Spleen (tissue), 11 donors: ENCODE results near the gene L3HYPDH. TPM values are rescaled to one million over a fixed set of nuclear protein-coding genes. Genes with fewer than 3 reads are reported as not detected.
"Not testable (repeated sequence)": the region's sequence is repeated elsewhere in the genome, so short reads cannot be mapped to it uniquely, and the experiment has no call there.

Source experiments
- DNase-seq: peaks from one replicate; pipeline ENCODE4 v3.0.0-alpha.2; 2020
- H3K27ac ChIP-seq, 8 donors: fragments of 200-600 bp; sonication (generic) in 7 of 8; 1 replicate in 4 of 8; 2 replicates in 4 of 8; pipeline versions ENCODE4 v1.5.0 to v1.8.0; 2016 to 2021; ENCODE audit warnings: inconsistent platforms in 4 of 8, mild to moderate bottlenecking in 4 of 8, moderate library complexity in 1 of 8
- H3K27me3 ChIP-seq, 7 donors: fragments of 200-600 bp; sonication (generic) in 6 of 7; replicated peaks in 1 of 7; 1 replicate in 4 of 7; 2 replicates in 3 of 7; pipeline versions ENCODE4 v1.5.0 to v1.8.0; 2016 to 2021; ENCODE audit warnings: inconsistent platforms in 3 of 7, mild to moderate bottlenecking in 1 of 7
- H3K36me3 ChIP-seq, 6 donors: fragments of 200-600 bp; sonication (generic) in 5 of 6; 1 replicate in 4 of 6; 2 replicates in 2 of 6; pipeline versions ENCODE4 v1.5.0 to v1.8.0; 2016 to 2021; ENCODE audit warnings: inconsistent platforms in 2 of 6
- H3K4me1 ChIP-seq, 6 donors: fragments of 200-600 bp; sonication (generic) in 5 of 6; 1 replicate in 3 of 6; 2 replicates in 3 of 6; pipeline versions ENCODE4 v1.5.0 to v1.8.0; 2016 to 2021; ENCODE audit warnings: inconsistent platforms in 3 of 6
- H3K4me3 ChIP-seq, 8 donors: fragments of 200-600 bp; sonication (generic) in 7 of 8; 1 replicate in 4 of 8; 2 replicates in 4 of 8; pipeline versions ENCODE4 v1.5.0 to v1.8.0; 2016 to 2021; ENCODE audit warnings: inconsistent platforms in 4 of 8, mild to moderate bottlenecking in 4 of 8, moderate library complexity in 2 of 8
- H3K9me3 ChIP-seq, 8 donors: fragments of 200-600 bp; sonication (generic) in 7 of 8; 1 replicate in 4 of 8; 2 replicates in 4 of 8; pipeline versions ENCODE4 v1.5.0 to v1.8.0; 2016 to 2021; ENCODE audit warnings: inconsistent platforms in 4 of 8
- POLR2A ChIP-seq, 3 donors: fragments of 450-650 bp; IDR thresholded peaks; one replicate each; pipeline ENCODE4 v1.5.1; 2017; ENCODE audit warnings: antibody characterized with exemption in 3 of 3, mild to moderate bottlenecking in 1 of 3
- POLR2AphosphoS5 ChIP-seq, 3 donors: sonication (generic); formaldehyde crosslinking; IDR thresholded peaks; one replicate each; pipeline ENCODE4 v1.5.1; 2017; ENCODE audit warnings: antibody characterized with exemption in 3 of 3
- WGBS, 5 donors: extraction: QIAGEN DNeasy Blood & Tissue Kit in 3 of 5; methylation state at CpG; one replicate each; pipeline versions ENCODE4 v1.1.5 to v1.1.7; 2013 to 2018; 5-methylcytosine and 5-hydroxymethylcytosine counted together
- intact Hi-C: fragments of 100-400 bp; cut with DNase I; formaldehyde crosslinking; loops from one replicate; pipeline ENCODE4 v1.15.0; 2023; ENCODE audit warnings: low total_unique reads
- polyA plus RNA-seq, 3 donors: library from polyadenylated mRNA; stranded (reverse); fragments of 200-250 nt; gene quantifications; one replicate each; pipeline ENCODE4 v1.2.1, GENCODE V29; 2013
- total RNA-seq, 7 donors: library from RNA; depleted of rRNA in 3 of 7; stranded (reverse); fragments of >200 nt in 3 of 7; fragmentation: NEBNext Ultra II Directional in 4 of 7; extraction: Animal tissue kit (Norgen Biotek cat#: 25700) in 4 of 7; gene quantifications; one replicate each; pipeline versions ENCODE4 v1.1.0 to v1.2.1, GENCODE V29; 2016 to 2021
- TF ChIP-seq, protein P1 (sequence below), 11 experiments: fragments of 200-600 bp in 7 of 11; fragments of 450-650 bp in 4 of 11; sonication (generic) in 4 of 11; IDR thresholded peaks in 8 of 11; conservative IDR thresholded peaks in 3 of 11; 1 replicate in 7 of 11; 2 replicates in 4 of 11; pipeline versions ENCODE4 v1.4.0 to v1.8.0; 2016 to 2021; ENCODE audit warnings: antibody characterized with exemption in 11 of 11, inconsistent platforms in 4 of 11, mild to moderate bottlenecking in 1 of 11
- donor health status: healthy with polysubstance abuse.
- donor health status: DM: no; HTN: no; CAD: no; lungs with moderate emphysema.
- donor health status: DM: no; HTN: no; CAD: no.
- donor health status: Bipolar disorder and iron deficiency.
- donor health status: healthy.
- donor health status: DM: no; HTN: no; CAD: no.
- donor health status: DM: yes; HTN: yes; CAD: no.

L3HYPDH gene
- total and polyA plus RNA-seq, 10 donors: 24.8 to 71.8 (median 42.7) TPM

DNA sequence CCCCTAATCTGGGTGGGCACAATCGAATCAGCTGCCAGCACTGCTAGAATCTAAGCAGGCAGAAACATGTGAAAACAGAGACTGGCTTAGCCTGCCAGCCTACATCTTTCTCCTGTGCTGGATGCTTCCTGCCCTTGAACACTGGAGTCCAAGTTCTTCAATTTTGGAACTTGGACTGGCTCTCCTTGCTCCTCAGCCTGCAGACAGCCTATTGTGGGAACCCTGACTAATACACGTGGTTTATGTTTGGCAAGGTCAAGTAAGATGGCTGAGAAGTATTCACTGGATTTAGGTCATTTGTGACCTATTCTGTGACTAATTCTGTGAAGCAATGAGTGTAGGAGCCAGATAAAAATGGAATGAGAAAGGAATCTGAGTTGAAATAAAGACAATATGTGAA, 30.1 kb downstream of the L3HYPDH start:
- intact Hi-C loops: no loop called here

DNA sequence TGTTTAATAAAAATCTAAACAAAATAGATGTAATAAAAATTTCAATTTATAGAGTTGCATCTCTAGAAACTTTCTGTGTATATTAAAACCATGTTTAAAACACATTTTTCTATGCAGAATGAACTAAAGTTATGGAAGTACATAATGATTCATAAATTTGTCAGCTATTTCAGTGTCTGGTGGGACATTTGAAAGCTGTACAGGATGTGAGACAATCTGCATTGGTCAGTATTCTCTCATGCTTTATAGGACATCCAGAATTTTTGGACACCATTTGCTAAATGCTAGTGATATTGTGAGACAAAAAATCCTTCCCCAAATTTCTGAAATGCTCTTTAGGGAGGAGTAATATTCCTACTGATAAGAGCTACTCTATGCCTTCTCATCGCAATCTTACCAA, 32.4 kb downstream of the L3HYPDH start:
- TF ChIP-seq POLR2AphosphoS5 (IDR thresholded peaks at IDR 0.05): no peak
- TF ChIP-seq, protein P1, sequence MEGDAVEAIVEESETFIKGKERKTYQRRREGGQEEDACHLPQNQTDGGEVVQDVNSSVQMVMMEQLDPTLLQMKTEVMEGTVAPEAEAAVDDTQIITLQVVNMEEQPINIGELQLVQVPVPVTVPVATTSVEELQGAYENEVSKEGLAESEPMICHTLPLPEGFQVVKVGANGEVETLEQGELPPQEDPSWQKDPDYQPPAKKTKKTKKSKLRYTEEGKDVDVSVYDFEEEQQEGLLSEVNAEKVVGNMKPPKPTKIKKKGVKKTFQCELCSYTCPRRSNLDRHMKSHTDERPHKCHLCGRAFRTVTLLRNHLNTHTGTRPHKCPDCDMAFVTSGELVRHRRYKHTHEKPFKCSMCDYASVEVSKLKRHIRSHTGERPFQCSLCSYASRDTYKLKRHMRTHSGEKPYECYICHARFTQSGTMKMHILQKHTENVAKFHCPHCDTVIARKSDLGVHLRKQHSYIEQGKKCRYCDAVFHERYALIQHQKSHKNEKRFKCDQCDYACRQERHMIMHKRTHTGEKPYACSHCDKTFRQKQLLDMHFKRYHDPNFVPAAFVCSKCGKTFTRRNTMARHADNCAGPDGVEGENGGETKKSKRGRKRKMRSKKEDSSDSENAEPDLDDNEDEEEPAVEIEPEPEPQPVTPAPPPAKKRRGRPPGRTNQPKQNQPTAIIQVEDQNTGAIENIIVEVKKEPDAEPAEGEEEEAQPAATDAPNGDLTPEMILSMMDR (IDR thresholded peaks at IDR 0.05 in 8 of 11, conservative IDR thresholded peaks at IDR 0.05 in 3 of 11): no peak
- TF ChIP-seq POLR2A (IDR thresholded peaks at IDR 0.05): no peak
- WGBS, 5 donors: 93 to 100% (median 98%) methylated on average over 1 of the region's 1 CpG
- H3K27ac ChIP-seq: no peak overlapping the region

More for the DNA sequence above, 30.1 kb downstream of the L3HYPDH start:
- WGBS, 5 donors: 43 to 85% (median 65%) methylated on average over 2 of the region's 2 CpGs
- Histone ChIP-seq H3K9me3 (no peaks in the 10 kb centered on the region), H3K27me3 (no peaks in the 10 kb centered on the region), H3K36me3 (peaks cover 0 to 27% (median 0%) of the 10 kb centered on the region in 6 donors), H3K4me1 (no peaks in the 10 kb centered on the region), H3K4me3 (no peak overlapping the region), H3K27ac (no peak overlapping the region)
- TF ChIP-seq, protein P1 (IDR thresholded peaks at IDR 0.05 in 8 of 11, conservative IDR thresholded peaks at IDR 0.05 in 3 of 11): no peak
- no peak for TF ChIP-seq POLR2AphosphoS5 (IDR thresholded peaks at IDR 0.05)
- no peak for TF ChIP-seq POLR2A (IDR thresholded peaks at IDR 0.05)
- DNase-seq: no peak

DNA sequence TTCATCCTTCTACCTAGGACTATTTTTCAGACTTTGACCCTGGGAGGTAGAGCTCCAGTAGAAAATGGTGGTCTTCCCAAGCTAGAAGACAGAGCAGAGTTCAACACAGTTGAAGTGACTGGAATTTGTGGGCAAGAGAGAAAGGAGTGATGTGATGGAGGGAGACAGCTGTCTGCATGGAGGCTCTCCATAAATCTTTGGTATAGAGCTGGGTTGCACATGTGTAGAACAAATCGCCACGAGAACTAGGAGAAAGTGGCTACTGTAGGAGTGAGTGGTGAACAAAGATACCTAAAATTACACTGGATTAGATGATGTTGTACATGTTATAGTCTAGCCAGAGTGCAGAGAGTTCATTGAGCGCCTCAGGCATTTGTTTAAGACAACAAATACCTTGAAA, 33.5 kb downstream of the L3HYPDH start:
- no peaks in the 10 kb centered on the region for H3K27me3 ChIP-seq
- no peaks in the 10 kb centered on the region for H3K4me1 ChIP-seq
- H3K36me3 ChIP-seq: peaks cover 0 to 9% (median 0%) of the 10 kb centered on the region in 6 donors
- no peak overlapping the region for H3K4me3 ChIP-seq
- TF ChIP-seq, protein P1 (IDR thresholded peaks at IDR 0.05 in 8 of 11, conservative IDR thresholded peaks at IDR 0.05 in 3 of 11): no peak
- WGBS, 5 donors: 88 to 99% (median 97%) methylated on average over 3 of the region's 3 CpGs
- no peaks in the 10 kb centered on the region for H3K9me3 ChIP-seq
- intact Hi-C loops: no loop called here
- DNase-seq: no peak
- no peak overlapping the region for H3K27ac ChIP-seq

More for the DNA sequence above, 32.4 kb downstream of the L3HYPDH start:
- Histone ChIP-seq H3K27me3 (no peaks in the 10 kb centered on the region), H3K36me3 (peaks cover 0 to 15% (median 0%) of the 10 kb centered on the region in 6 donors), H3K9me3 (no peaks in the 10 kb centered on the region), H3K4me3 (no peak overlapping the region), H3K4me1 (no peaks in the 10 kb centered on the region)
- intact Hi-C loops: no loop called here
- DNase-seq: no peak

DNA sequence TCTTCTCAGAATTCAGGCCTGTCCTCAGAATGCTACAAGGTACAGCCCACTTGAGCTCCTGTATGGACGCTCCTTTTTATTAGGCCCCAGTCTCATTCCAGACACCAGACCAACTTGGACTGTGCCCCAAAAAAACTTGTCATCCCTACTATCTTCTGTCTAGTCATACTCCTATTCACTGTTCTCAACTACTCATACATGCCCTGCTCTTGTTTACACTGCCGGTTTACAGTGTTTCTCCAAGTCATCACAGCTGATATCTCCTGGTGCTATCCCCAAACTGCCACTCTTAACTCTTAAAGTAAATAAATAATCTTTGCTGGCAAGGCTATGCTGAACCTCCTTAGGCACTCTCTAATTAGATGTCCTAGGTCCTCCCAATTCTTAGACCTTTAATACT, 35.5 kb downstream of the L3HYPDH start:
- H3K9me3 ChIP-seq, H3K27me3 ChIP-seq, H3K4me3 ChIP-seq, H3K36me3 ChIP-seq, intact Hi-C loops, DNase-seq, H3K27ac ChIP-seq, H3K4me1 ChIP-seq: not testable (repeated sequence)
- WGBS, 5 donors: 88 to 96% (median 91%) methylated on average over 2 of the region's 2 CpGs
